T-cell (primary cell): ENCODE results near the gene DSCAML1. TPM values are rescaled to one million over a fixed set of nuclear protein-coding genes. Genes with fewer than 3 reads are reported as not detected.

Experiments
- ATAC-seq, 4 experiments: fragments of 200-7000 bp in 3 of 4; fragments of 150-1000 bp in 1 of 4; cut with Tn5 transposase; replicated peaks in 1 of 4; 1 replicate in 3 of 4; 2 replicates in 1 of 4; pipeline ENCODE4 v1.10.0; 2021; ENCODE audit warnings: moderate library complexity in 3 of 4, mild to moderate bottlenecking in 2 of 4, moderate number of reproducible peaks in 1 of 4
- CTCF ChIA-PET, 2 donors: fragments of 300-600 bp; sonication (Branson Sonifier 250); formaldehyde crosslinking; loops; one replicate each; lab custom pipeline; 2022; ENCODE audit warnings: antibody characterized with exemption in 2 of 2; lab: Charles Lee
- POLR2A ChIA-PET, 2 donors: fragments of 300-600 bp; sonication (Branson Sonifier 250); formaldehyde crosslinking; loops; one replicate each; lab custom pipeline; 2022; ENCODE audit warnings: antibody characterized with exemption in 2 of 2; lab: Charles Lee
- DNase-seq, 35 experiments: peaks; one replicate each; pipeline versions ENCODE4 v3.0.0 to v3.0.0-alpha.2; 2013 to 2023
- H3K27ac ChIP-seq: one replicate; pipeline ENCODE4 v1.5.1; 2013; ENCODE audit warnings: low read length
- H3K27me3 ChIP-seq, 2 experiments: replicated peaks in 1 of 2; 1 replicate in 1 of 2; 2 replicates in 1 of 2; pipeline versions ENCODE4 v1.6.1 to v1.7.0; 2013; ENCODE audit warnings: low read length in 1 of 2, mixed read lengths in 1 of 2; ENCODE audit not compliant: control insufficient read depth in 2 of 2, insufficient read depth in 2 of 2; ENCODE audit errors: extremely low read depth in 1 of 2
- H3K36me3 ChIP-seq, 2 donors: 1 replicate in 1 of 2; 2 replicates in 1 of 2; pipeline versions ENCODE4 v1.6.1 to v1.7.0; 2013; ENCODE audit warnings: low read length in 1 of 2; ENCODE audit not compliant: control insufficient read depth in 2 of 2, insufficient read depth in 1 of 2; ENCODE audit errors: extremely low read depth in 1 of 2
- H3K4me1 ChIP-seq, 2 experiments: 1 replicate in 1 of 2; 2 replicates in 1 of 2; pipeline versions ENCODE4 v1.6.1 to v1.7.0; 2013; ENCODE audit warnings: low read length in 2 of 2, mixed read lengths in 1 of 2; ENCODE audit not compliant: insufficient read depth in 2 of 2, control insufficient read depth in 1 of 2; ENCODE audit errors: extremely low read depth in 1 of 2
- H3K4me3 ChIP-seq, 2 donors: 1 replicate in 1 of 2; 2 replicates in 1 of 2; pipeline versions ENCODE4 v1.5.1 to v1.7.0; 2013; ENCODE audit warnings: mild to moderate bottlenecking in 2 of 2, low read length in 1 of 2, moderate library complexity in 1 of 2; ENCODE audit not compliant: control insufficient read depth in 1 of 2; ENCODE audit errors: extremely low read depth in 1 of 2
- H3K9me3 ChIP-seq: 2 replicates; pipeline ENCODE4 v1.7.0; 2013
- H3K27ac Mint-ChIP-seq, 2 donors: one replicate each; pipeline ENCODE4 v1.8.0; 2020 to 2021; ENCODE audit warnings: mild to moderate bottlenecking in 2 of 2, mixed read lengths in 2 of 2
- H3K27me3 Mint-ChIP-seq, 2 donors: one replicate each; pipeline ENCODE4 v1.8.0; 2021 to 2022; ENCODE audit warnings: mixed read lengths in 2 of 2
- H3K36me3 Mint-ChIP-seq: one replicate; pipeline ENCODE4 v1.8.0; 2021; ENCODE audit warnings: mixed read lengths
- H3K4me1 Mint-ChIP-seq, 3 donors: one replicate each; pipeline ENCODE4 v1.8.0; 2020 to 2022; ENCODE audit warnings: mixed read lengths in 3 of 3, mild to moderate bottlenecking in 1 of 3
- H3K4me3 Mint-ChIP-seq, 3 donors: one replicate each; pipeline ENCODE4 v1.8.0; 2020 to 2022; ENCODE audit warnings: mild to moderate bottlenecking in 3 of 3, mixed read lengths in 3 of 3, moderate library complexity in 3 of 3
- H3K9me3 Mint-ChIP-seq, 3 donors: one replicate each; pipeline ENCODE4 v1.8.0; 2020 to 2022; ENCODE audit warnings: mixed read lengths in 3 of 3
- WGBS: methylation state at CpG from one replicate; pipeline ENCODE4 v1.1.5; 2013; ENCODE audit warnings: missing lambda C conversion rate; ENCODE audit not compliant: insufficient coverage; 5-methylcytosine and 5-hydroxymethylcytosine counted together
- total RNA-seq, 35 experiments: library from RNA in 6 of 35; stranded (reverse) in 6 of 35; fragments of 120-200 nt in 1 of 35; gene quantifications; one replicate each; pipeline versions ENCODE4 v1.2.1 to v1.2.4 and lab custom pipeline; 2013 to 2026

Gene DSCAML1
- total RNA-seq, 5 donors from 2014 or later (not counting 1 experiment from before 2014, with no cell fraction given) = 0.15 to 2.4 (median 0.96) TPM

- CTCF ChIA-PET = no interaction called here
- Mint-ChIP-seq H3K9me3 (no peaks in the 10 kb centered on the region), H3K4me1 (no peaks in the 10 kb centered on the region), H3K27ac (no peak overlapping the region), H3K36me3 (no peaks in the 10 kb centered on the region), H3K4me3 (no peak overlapping the region), H3K27me3 (peaks cover 5 to 8% of the 10 kb centered on the region in 2 donors)
- no peaks in the 10 kb centered on the region for H3K36me3 ChIP-seq
- ATAC-seq = no peak
- no peaks in the 10 kb centered on the region for H3K4me1 ChIP-seq
- no peaks in the 10 kb centered on the region for H3K9me3 ChIP-seq
- POLR2A ChIA-PET = no interaction called here
- 73% methylated on average over 3 of the region's 12 CpGs for WGBS
- peaks cover 0 to 22% of the 10 kb centered on the region in 2 experiments for H3K27me3 ChIP-seq
- no peak for DNase-seq
- H3K4me3 ChIP-seq = no peak overlapping the region
- no peak overlapping the region for H3K27ac ChIP-seq
Measured at GRCh38 chr11:117418737-117419481, 378.1 kb downstream of the DSCAML1 start.

GRCh38 chr11:117417856-117418255 is 379.2 kb downstream of the DSCAML1 start:
- Histone ChIP-seq H3K27ac (no peak overlapping the region), H3K36me3 (no peaks in the 10 kb centered on the region), H3K4me3 (no peak overlapping the region), H3K27me3 (peaks cover 0 to 19% of the 10 kb centered on the region in 2 experiments), H3K9me3 (no peaks in the 10 kb centered on the region), H3K4me1 (no peaks in the 10 kb centered on the region)
- no peak overlapping the region for H3K27ac Mint-ChIP-seq
- POLR2A ChIA-PET = no interaction called here
- WGBS = 86% methylated on average over 12 of the region's 12 CpGs
- CTCF ChIA-PET = no interaction called here
- no peak for ATAC-seq
- H3K4me3 Mint-ChIP-seq = no peak overlapping the region
- peaks cover 5% of the 10 kb centered on the region for H3K36me3 Mint-ChIP-seq
- H3K4me1 Mint-ChIP-seq = no peaks in the 10 kb centered on the region
- no peaks in the 10 kb centered on the region for H3K9me3 Mint-ChIP-seq
- DNase-seq = no peak
- H3K27me3 Mint-ChIP-seq = peaks cover 3 to 8% of the 10 kb centered on the region in 2 donors

- ATAC-seq (no peak), DNase-seq (no peak)
- H3K4me3 Mint-ChIP-seq = no peak overlapping the region
- WGBS = 74% methylated on average over 5 of the region's 6 CpGs
- H3K9me3 Mint-ChIP-seq = no peaks in the 10 kb centered on the region
- Histone ChIP-seq H3K9me3 (no peaks in the 10 kb centered on the region), H3K27me3 (peaks cover 0 to 19% of the 10 kb centered on the region in 2 experiments), H3K36me3 (no peaks in the 10 kb centered on the region), H3K4me1 (no peaks in the 10 kb centered on the region), H3K4me3 (no peak overlapping the region), H3K27ac (no peak overlapping the region)
- peaks cover 3 to 8% of the 10 kb centered on the region in 2 donors for H3K27me3 Mint-ChIP-seq
- ChIA-PET CTCF (no interaction called here), POLR2A (no interaction called here)
- no peak overlapping the region for H3K27ac Mint-ChIP-seq
- peaks cover 5% of the 10 kb centered on the region for H3K36me3 Mint-ChIP-seq
- H3K4me1 Mint-ChIP-seq = no peaks in the 10 kb centered on the region
Measured at GRCh38 chr11:117417342-117417741, 379.7 kb downstream of the DSCAML1 start.

- POLR2A ChIA-PET = no interaction called here
- Mint-ChIP-seq H3K4me1 (no peaks in the 10 kb centered on the region), H3K9me3 (no peaks in the 10 kb centered on the region), H3K27ac (no peak overlapping the region), H3K36me3 (peaks cover 20% of the 10 kb centered on the region), H3K4me3 (no peak overlapping the region), H3K27me3 (peaks cover 1 to 8% of the 10 kb centered on the region in 2 donors)
- no peak overlapping the region for H3K4me3 ChIP-seq
- CTCF ChIA-PET = no interaction called here
- DNase-seq (no peak), ATAC-seq (no peak)
- H3K27me3 ChIP-seq = peaks cover 0 to 14% of the 10 kb centered on the region in 2 experiments
- no CpG with 5 or more reads among the region's 8 CpGs for WGBS
- no peak overlapping the region for H3K27ac ChIP-seq
- H3K4me1 ChIP-seq = no peaks in the 10 kb centered on the region
- H3K36me3 ChIP-seq = peaks cover 0 to 3% of the 10 kb centered on the region in 2 donors
- no peaks in the 10 kb centered on the region for H3K9me3 ChIP-seq
Measured at GRCh38 chr11:117415358-117415896, 381.6 kb downstream of the DSCAML1 start.

DNA sequence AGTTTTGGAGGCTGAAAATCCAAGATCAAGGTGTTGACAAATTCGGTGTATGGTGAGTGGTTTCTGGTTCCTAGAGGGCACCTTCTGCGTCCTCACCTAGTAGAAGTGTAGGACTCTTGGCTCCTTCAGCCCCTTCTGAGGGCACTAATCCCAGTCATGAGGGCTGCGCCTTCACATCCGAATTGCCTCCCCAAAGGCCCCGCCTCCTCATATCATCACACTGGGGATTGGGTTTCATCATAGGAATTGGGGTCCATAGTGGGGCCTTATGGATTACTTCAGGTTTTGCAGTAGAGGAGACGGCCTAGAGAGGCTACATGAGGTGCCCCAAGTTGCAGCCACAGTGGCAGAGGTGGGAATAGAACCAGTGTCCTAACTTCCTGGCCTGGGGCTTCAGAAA is 382.3 kb downstream of the DSCAML1 start:
- no CpG with 5 or more reads among the region's 6 CpGs for WGBS
- H3K36me3 Mint-ChIP-seq = peaks cover 26% of the 10 kb centered on the region
- ChIA-PET CTCF (no interaction called here), POLR2A (no interaction called here)
- H3K27ac ChIP-seq = no peak overlapping the region
- no peaks in the 10 kb centered on the region for H3K9me3 Mint-ChIP-seq
- no peaks in the 10 kb centered on the region for H3K4me1 ChIP-seq
- H3K27me3 ChIP-seq = peaks cover 0 to 7% of the 10 kb centered on the region in 2 experiments
- no peaks in the 10 kb centered on the region for H3K9me3 ChIP-seq
- DNase-seq = no peak
- peaks cover 3% of the 10 kb centered on the region in 2 donors for H3K36me3 ChIP-seq
- H3K4me3 ChIP-seq = no peak overlapping the region
- H3K27ac Mint-ChIP-seq = no peak overlapping the region
- ATAC-seq = no peak
- no peaks in the 10 kb centered on the region for H3K4me1 Mint-ChIP-seq
- H3K27me3 Mint-ChIP-seq = peaks cover 1 to 8% of the 10 kb centered on the region in 2 donors
- no peak overlapping the region for H3K4me3 Mint-ChIP-seq

DNA sequence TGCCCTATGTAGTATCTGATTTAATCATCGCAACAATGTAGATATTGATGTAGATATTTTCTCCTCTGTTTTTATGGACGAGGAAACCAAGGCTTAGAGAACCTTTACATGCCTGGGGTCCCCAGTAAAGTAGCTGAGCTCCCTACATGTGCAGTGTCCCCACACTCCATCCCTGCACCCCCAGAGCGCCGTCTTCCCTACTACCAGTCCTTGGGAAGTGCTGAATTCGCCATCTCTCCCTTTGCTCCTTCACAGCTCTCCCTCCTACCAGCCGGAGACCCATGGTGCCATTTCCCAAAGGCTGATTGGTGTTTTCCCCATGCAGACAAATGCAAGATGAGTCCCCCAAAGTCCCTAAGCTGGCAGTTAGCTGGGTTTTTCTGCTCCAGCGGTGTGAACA is 383.4 kb downstream of the DSCAML1 start:
- peaks cover 8 to 12% of the 10 kb centered on the region in 2 donors for H3K36me3 ChIP-seq
- H3K27me3 ChIP-seq = peaks cover 0 to 4% of the 10 kb centered on the region in 2 experiments
- DNase-seq (no peak), ATAC-seq (no peak)
- H3K4me1 Mint-ChIP-seq = no peaks in the 10 kb centered on the region
- H3K27ac Mint-ChIP-seq = no peak overlapping the region
- peaks cover 34% of the 10 kb centered on the region for H3K36me3 Mint-ChIP-seq
- no peak overlapping the region for H3K27ac ChIP-seq
- no peak overlapping the region for H3K4me3 Mint-ChIP-seq
- H3K27me3 Mint-ChIP-seq = peaks cover 1 to 8% of the 10 kb centered on the region in 2 donors
- no peaks in the 10 kb centered on the region for H3K9me3 Mint-ChIP-seq
- H3K9me3 ChIP-seq = no peaks in the 10 kb centered on the region
- no peaks in the 10 kb centered on the region for H3K4me1 ChIP-seq
- WGBS = 91% methylated on average over 5 of the region's 7 CpGs
- no peak overlapping the region for H3K4me3 ChIP-seq
- ChIA-PET CTCF (interaction anchor here in 1 of 2 donors (1.7 kb wide), 1 partner anchor 12 kb away, joined by 4 read pairs; no protein-coding TSS in a partner anchor), POLR2A (no interaction called here)
